Mesendoderm (in vitro differentiated cells): ENCODE results near the gene PRKCB.
A peak's percentile ranks its signal among the peaks of the same experiment; 100 is the strongest.

Experiments
- DNase-seq: peaks from one replicate; pipeline ENCODE4 v3.0.0; 2013
- H2AK5ac ChIP-seq: 2 replicates; pipeline ENCODE4 v1.6.1; 2013; ENCODE audit warnings: low read length, inconsistent platforms
- H2BK120ac ChIP-seq: 2 replicates; pipeline ENCODE4 v1.6.1; 2013; ENCODE audit warnings: low read depth, mild to moderate bottlenecking, low read length, moderate library complexity, mixed read lengths
- H2BK15ac ChIP-seq: replicated peaks from 2 replicates; pipeline ENCODE4 v1.6.1; 2013; ENCODE audit warnings: low read depth, mild to moderate bottlenecking, moderate library complexity
- H2BK5ac ChIP-seq: 2 replicates; pipeline ENCODE4 v1.6.1; 2013; ENCODE audit warnings: low read length, inconsistent platforms
- H3K18ac ChIP-seq: 2 replicates; pipeline ENCODE4 v1.6.1; 2013; ENCODE audit warnings: mild to moderate bottlenecking, low read length, mixed read lengths
- H3K23ac ChIP-seq: one replicate; pipeline ENCODE4 v1.6.1; 2013; ENCODE audit warnings: low read length
- H3K27ac ChIP-seq: 2 replicates; pipeline ENCODE4 v1.5.1; 2013; ENCODE audit warnings: low read depth, mild to moderate bottlenecking, inconsistent platforms, low read length, moderate library complexity
- H3K27me3 ChIP-seq: 2 replicates; pipeline ENCODE4 v1.6.1; 2013; ENCODE audit warnings: low read length, control low read depth, mild to moderate bottlenecking, inconsistent platforms; ENCODE audit not compliant: insufficient read depth, poor library complexity
- H3K36me3 ChIP-seq: 2 replicates; pipeline ENCODE4 v1.6.1; 2013; ENCODE audit warnings: low read length, inconsistent platforms; ENCODE audit not compliant: control insufficient read depth, insufficient read depth
- H3K4ac ChIP-seq: one replicate; pipeline ENCODE4 v1.6.1; 2013; ENCODE audit warnings: low read depth, mild to moderate bottlenecking, low read length, moderate library complexity
- H3K4me1 ChIP-seq: 2 replicates; pipeline ENCODE4 v1.6.1; 2013; ENCODE audit warnings: low read depth, low read length, inconsistent platforms; ENCODE audit not compliant: control insufficient read depth
- H3K4me2 ChIP-seq: 2 replicates; pipeline ENCODE4 v1.6.1; 2013; ENCODE audit warnings: low read length
- H3K4me3 ChIP-seq: 2 replicates; pipeline ENCODE4 v1.5.1; 2013; ENCODE audit warnings: mild to moderate bottlenecking, low read length
- H3K56ac ChIP-seq: one replicate; pipeline ENCODE4 v1.6.1; 2013; ENCODE audit warnings: low read length
- H3K79me1 ChIP-seq: 2 replicates; pipeline ENCODE4 v1.6.1; 2013; ENCODE audit warnings: low read length, inconsistent platforms
- H3K79me2 ChIP-seq: 2 replicates; pipeline ENCODE4 v1.6.1; 2013; ENCODE audit warnings: mild to moderate bottlenecking, low read length; ENCODE audit not compliant: control insufficient read depth, insufficient read depth
- H3K9ac ChIP-seq: 2 replicates; pipeline ENCODE4 v1.6.1; 2013; ENCODE audit warnings: low read length, inconsistent platforms
- H4K5ac ChIP-seq: one replicate; pipeline ENCODE4 v1.6.1; 2013; ENCODE audit warnings: low read length
- H4K8ac ChIP-seq: one replicate; pipeline ENCODE4 v1.6.1; 2013; ENCODE audit warnings: low read depth, mild to moderate bottlenecking, control low read depth, low read length, moderate library complexity
- WGBS: extraction: QIAGEN DNeasy Blood & Tissue Kit; methylation state at CpG from one replicate; pipeline ENCODE4 v1.1.7; 2013; ENCODE audit warnings: low lambda C conversion rate, missing lambda C conversion rate; ENCODE audit not compliant: insufficient coverage; ENCODE audit errors: extremely low coverage; 5-methylcytosine and 5-hydroxymethylcytosine counted together

Gene PRKCB

GRCh38 chr16:24116046-24116776 is 280.4 kb downstream of the PRKCB start:
- no peak overlapping the region for H3K23ac ChIP-seq
- no peak overlapping the region for H2BK120ac ChIP-seq
- no peaks in the 10 kb centered on the region for H3K79me2 ChIP-seq
- no peak overlapping the region for H3K4me3 ChIP-seq
- H2BK15ac ChIP-seq = no peak overlapping the region
- no peak for DNase-seq
- H3K4me2 ChIP-seq = no peak overlapping the region
- no peak overlapping the region for H2AK5ac ChIP-seq
- H3K27ac ChIP-seq = no peak overlapping the region
- H3K18ac ChIP-seq = no peak overlapping the region
- no peaks in the 10 kb centered on the region for H3K79me1 ChIP-seq
- no peak overlapping the region for H3K56ac ChIP-seq
- no CpG with 5 or more reads among the region's 10 CpGs for WGBS
- peaks cover 3% of the 10 kb centered on the region for H3K4me1 ChIP-seq
- no peaks in the 10 kb centered on the region for H3K27me3 ChIP-seq
- no peak overlapping the region for H3K9ac ChIP-seq
- H2BK5ac ChIP-seq = no peak overlapping the region
- no peak overlapping the region for H3K4ac ChIP-seq
- no peaks in the 10 kb centered on the region for H3K36me3 ChIP-seq
- no peak overlapping the region for H4K8ac ChIP-seq
- no peak overlapping the region for H4K5ac ChIP-seq

GRCh38 chr16:24116989-24117388 is 281.2 kb downstream of the PRKCB start:
- no peak overlapping the region for H2BK120ac ChIP-seq
- no peak overlapping the region for H3K4me2 ChIP-seq
- DNase-seq = peak; percentile 22
- no peak overlapping the region for H3K56ac ChIP-seq
- H3K4me1 ChIP-seq = peaks cover 3% of the 10 kb centered on the region
- H3K4me3 ChIP-seq = no peak overlapping the region
- no peaks in the 10 kb centered on the region for H3K27me3 ChIP-seq
- H3K27ac ChIP-seq = no peak overlapping the region
- no peak overlapping the region for H3K4ac ChIP-seq
- H3K9ac ChIP-seq = no peak overlapping the region
- no peaks in the 10 kb centered on the region for H3K79me2 ChIP-seq
- no peak overlapping the region for H2BK5ac ChIP-seq
- no peaks in the 10 kb centered on the region for H3K36me3 ChIP-seq
- H2AK5ac ChIP-seq = no peak overlapping the region
- WGBS = no CpG with 5 or more reads among the region's 9 CpGs
- H2BK15ac ChIP-seq = no peak overlapping the region
- H3K18ac ChIP-seq = no peak overlapping the region
- no peak overlapping the region for H3K23ac ChIP-seq
- no peaks in the 10 kb centered on the region for H3K79me1 ChIP-seq
- H4K8ac ChIP-seq = no peak overlapping the region
- H4K5ac ChIP-seq = no peak overlapping the region

GRCh38 chr16:24117680-24118079 is 281.9 kb downstream of the PRKCB start:
- H2BK15ac ChIP-seq = no peak overlapping the region
- H3K79me2 ChIP-seq = no peaks in the 10 kb centered on the region
- no peaks in the 10 kb centered on the region for H3K79me1 ChIP-seq
- H3K9ac ChIP-seq = no peak overlapping the region
- H3K23ac ChIP-seq = no peak overlapping the region
- no peak overlapping the region for H3K27ac ChIP-seq
- H3K4me2 ChIP-seq = no peak overlapping the region
- WGBS = no CpG with 5 or more reads among the region's 8 CpGs
- no peak overlapping the region for H4K5ac ChIP-seq
- DNase-seq = peak; percentile 52
- no peaks in the 10 kb centered on the region for H3K27me3 ChIP-seq
- H2BK120ac ChIP-seq = no peak overlapping the region
- no peak overlapping the region for H4K8ac ChIP-seq
- no peak overlapping the region for H3K18ac ChIP-seq
- H3K4me1 ChIP-seq = peaks cover 3% of the 10 kb centered on the region
- no peak overlapping the region for H2BK5ac ChIP-seq
- no peak overlapping the region for H2AK5ac ChIP-seq
- H3K4me3 ChIP-seq = no peak overlapping the region
- no peak overlapping the region for H3K4ac ChIP-seq
- H3K36me3 ChIP-seq = no peaks in the 10 kb centered on the region
- H3K56ac ChIP-seq = no peak overlapping the region

GRCh38 chr16:24118126-24118821 is 282.5 kb downstream of the PRKCB start:
- Histone ChIP-seq H3K9ac (no peak overlapping the region), H3K23ac (no peak overlapping the region), H4K5ac (no peak overlapping the region), H2BK120ac (no peak overlapping the region), H3K4ac (no peak overlapping the region), H4K8ac (no peak overlapping the region), H2BK15ac (no peak overlapping the region), H3K4me2 (no peak overlapping the region), H2BK5ac (no peak overlapping the region), H3K79me1 (no peaks in the 10 kb centered on the region), H3K79me2 (no peaks in the 10 kb centered on the region), H3K4me1 (peaks cover 3% of the 10 kb centered on the region), H3K27me3 (no peaks in the 10 kb centered on the region), H3K4me3 (no peak overlapping the region), H2AK5ac (no peak overlapping the region), H3K36me3 (no peaks in the 10 kb centered on the region), H3K56ac (no peak overlapping the region), H3K27ac (no peak overlapping the region), H3K18ac (no peak overlapping the region)
- WGBS = no CpG with 5 or more reads among the region's 7 CpGs
- no peak for DNase-seq

- H3K27ac ChIP-seq = no peak overlapping the region
- no peak overlapping the region for H3K4me3 ChIP-seq
- no peak overlapping the region for H2BK15ac ChIP-seq
- WGBS = no CpG with 5 or more reads among the region's 6 CpGs
- no peaks in the 10 kb centered on the region for H3K79me2 ChIP-seq
- H3K4me1 ChIP-seq = peaks cover 3% of the 10 kb centered on the region
- H3K36me3 ChIP-seq = no peaks in the 10 kb centered on the region
- H3K27me3 ChIP-seq = no peaks in the 10 kb centered on the region
- H3K4me2 ChIP-seq = no peak overlapping the region
- H3K79me1 ChIP-seq = no peaks in the 10 kb centered on the region
- H3K23ac ChIP-seq = no peak overlapping the region
- H2BK120ac ChIP-seq = no peak overlapping the region
- H3K4ac ChIP-seq = no peak overlapping the region
- H2BK5ac ChIP-seq = no peak overlapping the region
- H2AK5ac ChIP-seq = no peak overlapping the region
- no peak overlapping the region for H3K18ac ChIP-seq
- no peak for DNase-seq
- H3K9ac ChIP-seq = no peak overlapping the region
- H4K8ac ChIP-seq = no peak overlapping the region
- H3K56ac ChIP-seq = no peak overlapping the region
- H4K5ac ChIP-seq = no peak overlapping the region
Measured at GRCh38 chr16:24119807-24120206, 284.0 kb downstream of the PRKCB start.
